ENCODE data around the gene FAIM. TPM values are rescaled to one million over a fixed set of nuclear protein-coding genes. Genes with fewer than 3 reads are reported as not detected.

The FAIM gene
- total RNA-seq, 1 experiment from 2014 or later, result 29.2 TPM

DNA sequence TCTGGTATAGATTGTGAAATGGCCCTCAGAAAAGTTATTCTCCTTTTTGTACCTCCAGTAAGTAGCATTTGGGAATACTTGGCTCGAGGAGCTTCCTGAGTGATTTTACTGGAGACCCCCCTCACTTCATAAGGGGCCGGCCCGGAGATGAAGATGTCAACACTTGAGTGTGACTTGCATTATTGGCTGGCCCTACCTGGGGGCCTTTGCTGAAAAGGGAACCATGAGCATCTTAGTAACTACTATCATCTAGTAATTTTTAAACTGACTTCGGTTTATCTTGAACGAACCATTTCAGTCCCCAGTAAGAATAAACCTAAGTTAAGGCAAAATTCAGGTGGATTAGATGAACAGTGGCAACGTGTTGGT lies 1.3 kb downstream of the FAIM start:
- ChIA-PET CTCF (no interaction called here), POLR2A (ENCODE audit: unreplicated experiment) (interaction anchor here (0.6 kb wide), 2 partner anchors 16 to 312 kb away, joined by 3 to 5 read pairs; partner anchors contain the start of gene CEP70)
- intact Hi-C loops (cut with micrococcal nuclease), result no loop called here
- H3K4me1 ChIP-seq (ENCODE audit: insufficient read depth, low read length), result peaks cover 12% of the 10 kb centered on the region; the same call in 1 of the 2 replicates
- H3F3A ChIP-seq (ENCODE audit: low read length, unreplicated experiment), result no peaks in the 10 kb centered on the region
- H3K9ac ChIP-seq (ENCODE audit: low read length), result peak overlapping the region; percentile 91; the same call in 1 of the 2 replicates
- ATAC-seq (no peak), DNase-seq (no peak)
- H3K9me3 ChIP-seq (ENCODE audit: low read length), result no peaks in the 10 kb centered on the region
- no peak overlapping the region for H3K27ac ChIP-seq (ENCODE audit: low read length)
- no peak for TF ChIP-seq EZH2 (IDR thresholded peaks at IDR 0.05; ENCODE audit: low read length, unreplicated experiment)
- TF ChIP-seq EZH2phosphoT487 (IDR thresholded peaks at IDR 0.05; ENCODE audit: borderline replicate concordance, low read length), result no peak
- TF ChIP-seq CTCF (conservative IDR thresholded peaks at IDR 0.05; ENCODE audit: low read depth, low read length), result no peak
- no peaks in the 10 kb centered on the region for H3K36me3 ChIP-seq (ENCODE audit: low read depth, low read length)
- peaks cover 14% of the 10 kb centered on the region for H3K79me2 ChIP-seq (ENCODE audit: low read length)
- peak overlapping the region; percentile 85 for H3K4me2 ChIP-seq (ENCODE audit: low read length)
- H3K27me3 ChIP-seq (ENCODE audit: low read length), result no peaks in the 10 kb centered on the region
- H3K4me3 ChIP-seq (ENCODE audit: low read length), result peak overlapping the region; percentile 83
- H3K9me2 ChIP-seq (replicated peaks; ENCODE audit: low read length), result no peaks in the 10 kb centered on the region
- H2AFZ ChIP-seq (ENCODE audit: low read length), result peak overlapping the region; percentile 92; the same call in 1 of the 2 replicates
- no peaks in the 10 kb centered on the region for H4K20me1 ChIP-seq (ENCODE audit: low read length)
- BruUV-seq (replicated peaks), result TSS peak; percentile 78

- no peak overlapping the region for H3K27ac ChIP-seq (ENCODE audit: low read length)
- POLR2A ChIA-PET (ENCODE audit: unreplicated experiment), result no interaction called here
- H3F3A ChIP-seq (ENCODE audit: low read length, unreplicated experiment), result no peaks in the 10 kb centered on the region
- H3K4me3 ChIP-seq (ENCODE audit: low read length), result no peak overlapping the region
- no peak overlapping the region for H3K9ac ChIP-seq (ENCODE audit: low read length)
- H4K20me1 ChIP-seq (ENCODE audit: low read length), result no peaks in the 10 kb centered on the region
- H2AFZ ChIP-seq (ENCODE audit: low read length), result no peak overlapping the region
- no TSS peak for BruUV-seq (replicated peaks)
- CTCF ChIA-PET, result no interaction called here
- TF ChIP-seq EZH2 (IDR thresholded peaks at IDR 0.05; ENCODE audit: low read length, unreplicated experiment), result no peak
- TF ChIP-seq CTCF (conservative IDR thresholded peaks at IDR 0.05; ENCODE audit: low read depth, low read length), result no peak
- TF ChIP-seq EZH2phosphoT487 (IDR thresholded peaks at IDR 0.05; ENCODE audit: borderline replicate concordance, low read length), result no peak
- H3K9me3 ChIP-seq (ENCODE audit: low read length), result no peaks in the 10 kb centered on the region
- no peak overlapping the region; the same call in 1 of the 2 replicates for H3K4me2 ChIP-seq (ENCODE audit: low read length)
- H3K36me3 ChIP-seq (ENCODE audit: low read depth, low read length), result no peaks in the 10 kb centered on the region
- H3K27me3 ChIP-seq (ENCODE audit: low read length), result no peaks in the 10 kb centered on the region
- H3K9me2 ChIP-seq (replicated peaks; ENCODE audit: low read length), result no peaks in the 10 kb centered on the region
- intact Hi-C loops (cut with micrococcal nuclease), result no loop called here
- H3K79me2 ChIP-seq (ENCODE audit: low read length), result peaks cover 6% of the 10 kb centered on the region; the same call in 1 of the 2 replicates
- DNase-seq (no peak), ATAC-seq (peak; percentile 58)
- H3K4me1 ChIP-seq (ENCODE audit: insufficient read depth, low read length), result peaks cover 9% of the 10 kb centered on the region
These were observed 6.9 kb downstream of the FAIM start for GRCh38 chr3:138615462-138615861.

GRCh38 chr3:138620431-138620830 lies 11.9 kb downstream of the FAIM start:
- H2AFZ ChIP-seq (ENCODE audit: low read length), result no peak overlapping the region
- H3K9ac ChIP-seq (ENCODE audit: low read length), result no peak overlapping the region
- ChIA-PET POLR2A (ENCODE audit: unreplicated experiment) (no interaction called here), CTCF (no interaction called here)
- no TSS peak for BruUV-seq (replicated peaks)
- no peak overlapping the region for H3K4me2 ChIP-seq (ENCODE audit: low read length)
- H3K9me2 ChIP-seq (replicated peaks; ENCODE audit: low read length), result no peaks in the 10 kb centered on the region
- H3K36me3 ChIP-seq (ENCODE audit: low read depth, low read length), result no peaks in the 10 kb centered on the region
- H3K79me2 ChIP-seq (ENCODE audit: low read length), result no peaks in the 10 kb centered on the region
- DNase-seq, result no peak
- intact Hi-C loops (cut with micrococcal nuclease), result loop anchor here (2.0 kb wide), 1 partner anchor 62 kb away; no protein-coding TSS in a partner anchor
- TF ChIP-seq EZH2 (IDR thresholded peaks at IDR 0.05; ENCODE audit: low read length, unreplicated experiment) (no peak), CTCF (conservative IDR thresholded peaks at IDR 0.05; ENCODE audit: low read depth, low read length) (no peak), EZH2phosphoT487 (IDR thresholded peaks at IDR 0.05; ENCODE audit: borderline replicate concordance, low read length) (no peak)
- no peaks in the 10 kb centered on the region for H3F3A ChIP-seq (ENCODE audit: low read length, unreplicated experiment)
- H3K27ac ChIP-seq (ENCODE audit: low read length), result no peak overlapping the region
- H3K4me3 ChIP-seq (ENCODE audit: low read length), result no peak overlapping the region
- no peak for ATAC-seq
- H4K20me1 ChIP-seq (ENCODE audit: low read length), result no peaks in the 10 kb centered on the region
- peaks cover 4% of the 10 kb centered on the region for H3K4me1 ChIP-seq (ENCODE audit: insufficient read depth, low read length)
- no peaks in the 10 kb centered on the region for H3K27me3 ChIP-seq (ENCODE audit: low read length)
- H3K9me3 ChIP-seq (ENCODE audit: low read length), result no peaks in the 10 kb centered on the region
